Muscle layer of colon (tissue), 2 donors: ENCODE data around the gene MAPK6.
"Not testable (repeated sequence)": the region's sequence is repeated elsewhere in the genome, so short reads cannot be mapped to it uniquely, and the experiment has no call there.

ENCODE experiments used
- H3K27ac ChIP-seq: one replicate; pipeline ENCODE4 v1.7.0; 2013; ENCODE audit warnings: low read depth, mild to moderate bottlenecking, low read length, moderate library complexity
- H3K27me3 ChIP-seq, 2 donors: one replicate each; pipeline ENCODE4 v1.7.0; 2013; ENCODE audit warnings: low read length in 2 of 2, mild to moderate bottlenecking in 2 of 2; ENCODE audit not compliant: insufficient read depth in 2 of 2, control insufficient read depth in 1 of 2
- H3K36me3 ChIP-seq: one replicate; pipeline ENCODE4 v1.7.0; 2013; ENCODE audit warnings: mild to moderate bottlenecking, low read length; ENCODE audit not compliant: insufficient read depth
- H3K4me1 ChIP-seq: one replicate; pipeline ENCODE4 v1.7.0; 2013; ENCODE audit warnings: mild to moderate bottlenecking, low read length; ENCODE audit not compliant: insufficient read depth
- H3K4me3 ChIP-seq, 2 donors: one replicate each; pipeline ENCODE4 v1.7.0; 2013; ENCODE audit warnings: low read length in 2 of 2, low read depth in 1 of 2, mild to moderate bottlenecking in 1 of 2, moderate library complexity in 1 of 2
- H3K9ac ChIP-seq: one replicate; pipeline ENCODE4 v1.7.0; 2013; ENCODE audit warnings: low read length
- H3K9me3 ChIP-seq: one replicate; pipeline ENCODE4 v1.7.0; 2013; ENCODE audit warnings: mild to moderate bottlenecking, low read length
- donor health status: abdominal sarcoma.
- donor health status: Adenocarcinoma of cecum.

The MAPK6 gene

GRCh38 chr15:52028431-52029093, 9.5 kb downstream of the MAPK6 start:
- Histone ChIP-seq H3K4me1 (peaks cover 4% of the 10 kb centered on the region), H3K27me3 (no peaks in the 10 kb centered on the region), H3K36me3 (no peaks in the 10 kb centered on the region), H3K9me3 (no peaks in the 10 kb centered on the region), H3K4me3 (no peak overlapping the region), H3K9ac (no peak overlapping the region), H3K27ac (no peak overlapping the region)

GRCh38 chr15:52030010-52030409, 11.0 kb downstream of the MAPK6 start:
- Histone ChIP-seq H3K4me1 (peaks cover 4% of the 10 kb centered on the region), H3K9me3 (no peaks in the 10 kb centered on the region), H3K4me3 (no peak overlapping the region), H3K9ac (no peak overlapping the region), H3K27ac (no peak overlapping the region), H3K27me3 (no peaks in the 10 kb centered on the region), H3K36me3 (no peaks in the 10 kb centered on the region)

- H3K4me3 ChIP-seq = no peak overlapping the region
- no peak overlapping the region for H3K9ac ChIP-seq
- H3K36me3 ChIP-seq = no peaks in the 10 kb centered on the region
- H3K27me3 ChIP-seq = no peaks in the 10 kb centered on the region
- no peaks in the 10 kb centered on the region for H3K9me3 ChIP-seq
- no peak overlapping the region for H3K27ac ChIP-seq
- H3K4me1 ChIP-seq = peaks cover 14% of the 10 kb centered on the region
Observed at GRCh38 chr15:52031556-52031955, 12.5 kb downstream of the MAPK6 start.

GRCh38 chr15:52037889-52038505, 19.0 kb downstream of the MAPK6 start:
- no peak overlapping the region for H3K27ac ChIP-seq
- H3K4me3 ChIP-seq = no peak overlapping the region
- no peaks in the 10 kb centered on the region for H3K9me3 ChIP-seq
- H3K9ac ChIP-seq = no peak overlapping the region
- H3K27me3 ChIP-seq = no peaks in the 10 kb centered on the region
- peaks cover 38% of the 10 kb centered on the region for H3K4me1 ChIP-seq
- no peaks in the 10 kb centered on the region for H3K36me3 ChIP-seq

GRCh38 chr15:52039925-52040781, 21.1 kb downstream of the MAPK6 start:
- H3K27me3 ChIP-seq = no peaks in the 10 kb centered on the region
- no peaks in the 10 kb centered on the region for H3K36me3 ChIP-seq
- H3K4me3 ChIP-seq = no peak overlapping the region
- no peaks in the 10 kb centered on the region for H3K9me3 ChIP-seq
- H3K27ac ChIP-seq = no peak overlapping the region
- H3K4me1 ChIP-seq = peaks cover 38% of the 10 kb centered on the region
- no peak overlapping the region for H3K9ac ChIP-seq

- no peak overlapping the region for H3K4me3 ChIP-seq
- no peak overlapping the region for H3K9ac ChIP-seq
- no peaks in the 10 kb centered on the region for H3K9me3 ChIP-seq
- H3K27ac ChIP-seq = no peak overlapping the region
- peaks cover 36% of the 10 kb centered on the region for H3K4me1 ChIP-seq
- no peaks in the 10 kb centered on the region for H3K36me3 ChIP-seq
- H3K27me3 ChIP-seq = no peaks in the 10 kb centered on the region
Observed at GRCh38 chr15:52042051-52042851, 23.2 kb downstream of the MAPK6 start.

GRCh38 chr15:52045795-52046298, 26.8 kb downstream of the MAPK6 start:
- peaks cover 12% of the 10 kb centered on the region for H3K4me1 ChIP-seq
- not testable (repeated sequence) for H3K27ac ChIP-seq, H3K4me3 ChIP-seq, H3K9me3 ChIP-seq, H3K27me3 ChIP-seq, H3K36me3 ChIP-seq, H3K9ac ChIP-seq

- not testable (repeated sequence) for H3K4me3 ChIP-seq, H3K9me3 ChIP-seq, H3K27ac ChIP-seq, H3K36me3 ChIP-seq, H3K27me3 ChIP-seq, H3K9ac ChIP-seq
- peaks cover 11% of the 10 kb centered on the region for H3K4me1 ChIP-seq
Observed at GRCh38 chr15:52046552-52046951, 27.5 kb downstream of the MAPK6 start.

GRCh38 chr15:52050416-52050815, 31.4 kb downstream of the MAPK6 start:
- Histone ChIP-seq H3K9me3 (no peaks in the 10 kb centered on the region), H3K36me3 (peaks cover 8% of the 10 kb centered on the region), H3K4me1 (peaks cover 8% of the 10 kb centered on the region), H3K27ac (no peak overlapping the region), H3K27me3 (no peaks in the 10 kb centered on the region), H3K4me3 (no peak overlapping the region), H3K9ac (no peak overlapping the region)

- Histone ChIP-seq H3K36me3 (peaks cover 16% of the 10 kb centered on the region), H3K27ac (no peak overlapping the region), H3K9me3 (no peaks in the 10 kb centered on the region)
Observed at GRCh38 chr15:52052066-52052935, 33.3 kb downstream of the MAPK6 start.

More at GRCh38 chr15:52052066-52052935, 33.3 kb downstream of the MAPK6 start:
- H3K9ac ChIP-seq = no peak overlapping the region
- H3K27me3 ChIP-seq = no peaks in the 10 kb centered on the region
- H3K4me3 ChIP-seq = no peak overlapping the region
- H3K4me1 ChIP-seq = no peaks in the 10 kb centered on the region
